ENCODE measurements around the gene FHL3. TPM values are rescaled to one million over a fixed set of nuclear protein-coding genes. Genes with fewer than 3 reads are reported as not detected.

Gene FHL3
- total RNA-seq, 1 donor from 2014 or later = 1.6 TPM

DNA sequence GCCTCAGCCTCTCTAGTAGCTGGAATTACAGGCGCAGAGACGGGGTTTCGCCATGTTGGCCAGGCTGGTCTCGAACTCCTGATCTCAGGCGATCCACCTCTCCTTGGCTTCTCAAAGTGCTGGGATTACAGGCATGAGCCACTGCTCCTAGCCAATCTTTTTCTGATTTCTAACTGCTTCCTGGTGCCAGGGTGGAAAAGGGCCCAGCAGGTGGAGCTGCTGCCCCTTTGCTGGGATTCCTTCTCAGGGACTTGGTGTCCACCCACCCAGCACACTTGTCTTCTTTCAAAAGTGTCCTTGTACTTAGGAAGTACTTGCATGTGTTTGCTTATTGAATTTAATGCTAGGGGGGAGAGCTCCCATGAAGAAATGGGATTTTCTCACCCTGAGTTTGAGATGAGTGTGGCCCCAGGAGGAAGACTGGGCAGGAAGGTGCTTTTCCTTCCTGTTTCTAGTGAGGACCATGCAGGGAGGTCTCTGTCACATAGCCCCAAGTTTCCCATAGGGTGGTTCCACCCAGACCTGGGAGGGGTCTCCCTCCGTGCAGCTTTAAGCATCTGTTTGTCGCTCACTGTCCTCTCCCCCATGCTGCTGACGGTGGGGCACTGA is 21.4 kb upstream of the FHL3 start:
- Mint-ChIP-seq H3K4me1 (peaks cover 39% of the 10 kb centered on the region), H3K27ac (no peak overlapping the region), H3K9me3 (no peaks in the 10 kb centered on the region), H3K4me3 (no peak overlapping the region), H3K27me3 (no peaks in the 10 kb centered on the region), H3K36me3 (ENCODE audit: low read depth) (peaks cover 37% of the 10 kb centered on the region)
- no peak for DNase-seq
- TF ChIP-seq, protein P1, sequence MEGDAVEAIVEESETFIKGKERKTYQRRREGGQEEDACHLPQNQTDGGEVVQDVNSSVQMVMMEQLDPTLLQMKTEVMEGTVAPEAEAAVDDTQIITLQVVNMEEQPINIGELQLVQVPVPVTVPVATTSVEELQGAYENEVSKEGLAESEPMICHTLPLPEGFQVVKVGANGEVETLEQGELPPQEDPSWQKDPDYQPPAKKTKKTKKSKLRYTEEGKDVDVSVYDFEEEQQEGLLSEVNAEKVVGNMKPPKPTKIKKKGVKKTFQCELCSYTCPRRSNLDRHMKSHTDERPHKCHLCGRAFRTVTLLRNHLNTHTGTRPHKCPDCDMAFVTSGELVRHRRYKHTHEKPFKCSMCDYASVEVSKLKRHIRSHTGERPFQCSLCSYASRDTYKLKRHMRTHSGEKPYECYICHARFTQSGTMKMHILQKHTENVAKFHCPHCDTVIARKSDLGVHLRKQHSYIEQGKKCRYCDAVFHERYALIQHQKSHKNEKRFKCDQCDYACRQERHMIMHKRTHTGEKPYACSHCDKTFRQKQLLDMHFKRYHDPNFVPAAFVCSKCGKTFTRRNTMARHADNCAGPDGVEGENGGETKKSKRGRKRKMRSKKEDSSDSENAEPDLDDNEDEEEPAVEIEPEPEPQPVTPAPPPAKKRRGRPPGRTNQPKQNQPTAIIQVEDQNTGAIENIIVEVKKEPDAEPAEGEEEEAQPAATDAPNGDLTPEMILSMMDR (IDR thresholded peaks at IDR 0.05) = no peak
- intact Hi-C loops (cut with micrococcal nuclease) = loop anchor here (1.0 to 5.0 kb wide), 5 partner anchors 46 to 808 kb away; no protein-coding TSS in a partner anchor
- ATAC-seq (ENCODE audit: low read depth) = no peak
- ChIA-PET CTCF (interaction anchor here (0.7 to 5.4 kb wide), 5 partner anchors 45 to 808 kb away, joined by 3 to 43 read pairs (median 9); no protein-coding TSS in a partner anchor), POLR2A (interaction anchor here (1.1 to 1.6 kb wide), 2 partner anchors 14 to 45 kb away, joined by 3 to 5 read pairs; partner anchors contain the start of gene UTP11)

DNA sequence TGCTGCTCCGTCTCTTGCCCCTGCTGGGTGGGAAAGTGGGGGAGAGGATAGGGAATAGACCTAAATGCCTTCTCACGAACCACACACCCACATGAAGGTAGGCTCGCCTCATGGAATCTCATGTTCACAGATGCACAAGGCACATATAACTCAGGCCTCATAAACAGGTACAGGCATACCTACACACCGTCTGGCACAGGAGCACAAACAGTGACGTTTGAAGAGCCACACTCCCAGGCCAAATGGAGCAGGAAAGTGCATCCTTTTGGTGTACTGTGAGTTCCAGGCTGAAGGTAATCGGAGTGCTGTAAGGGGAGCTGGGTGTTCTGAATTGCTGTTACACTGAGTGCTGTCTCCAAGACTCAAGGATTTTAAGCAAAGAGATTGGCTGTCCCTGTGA is 20.4 kb upstream of the FHL3 start:
- H3K27ac Mint-ChIP-seq = no peak overlapping the region
- no peak for ATAC-seq (ENCODE audit: low read depth)
- intact Hi-C loops (cut with micrococcal nuclease) = loop anchor here (1.0 to 5.0 kb wide), 5 partner anchors 47 to 809 kb away; no protein-coding TSS in a partner anchor
- peaks cover 46% of the 10 kb centered on the region for H3K36me3 Mint-ChIP-seq (ENCODE audit: low read depth)
- TF ChIP-seq, protein P1 (IDR thresholded peaks at IDR 0.05) = no peak
- no peaks in the 10 kb centered on the region for H3K27me3 Mint-ChIP-seq
- H3K4me3 Mint-ChIP-seq = no peak overlapping the region
- no peaks in the 10 kb centered on the region for H3K9me3 Mint-ChIP-seq
- ChIA-PET CTCF (interaction anchor here (1.0 to 5.4 kb wide), 3 partner anchors 46 to 809 kb away, joined by 3 to 43 read pairs (median 16); no protein-coding TSS in a partner anchor), POLR2A (no interaction called here)
- DNase-seq = no peak
- peaks cover 39% of the 10 kb centered on the region for H3K4me1 Mint-ChIP-seq

DNA sequence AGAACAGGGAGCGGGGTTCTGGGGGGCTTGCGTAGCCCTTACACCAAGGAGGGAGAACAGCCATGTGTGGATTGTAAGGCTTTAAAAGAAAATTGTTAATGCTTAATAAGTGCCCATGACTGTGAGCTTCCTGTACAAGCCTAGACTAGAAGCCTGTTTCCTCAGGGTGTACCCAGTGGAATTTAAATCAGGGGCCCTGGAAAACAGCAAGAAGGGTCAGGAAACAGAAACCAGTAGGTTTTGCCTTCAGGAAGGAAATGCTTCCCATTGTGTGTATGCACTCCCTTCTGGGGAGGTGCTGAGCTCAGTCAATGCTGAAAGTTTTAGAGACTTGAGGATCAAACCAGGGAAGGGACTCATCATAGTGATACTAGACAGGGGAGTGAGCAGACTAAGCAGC is 19.9 kb upstream of the FHL3 start:
- Mint-ChIP-seq H3K4me1 (peaks cover 35% of the 10 kb centered on the region), H3K27me3 (no peaks in the 10 kb centered on the region), H3K4me3 (no peak overlapping the region), H3K36me3 (ENCODE audit: low read depth) (peaks cover 50% of the 10 kb centered on the region), H3K9me3 (no peaks in the 10 kb centered on the region), H3K27ac (no peak overlapping the region)
- POLR2A ChIA-PET = interaction anchor here (0.5 kb wide), 1 partner anchor 1575 kb away, joined by 3 read pairs; no protein-coding TSS in a partner anchor
- ATAC-seq (ENCODE audit: low read depth) (no peak), DNase-seq (no peak)
- CTCF ChIA-PET = interaction anchor here (1.0 to 5.4 kb wide), 3 partner anchors 47 to 810 kb away, joined by 3 to 43 read pairs (median 16); no protein-coding TSS in a partner anchor
- intact Hi-C loops (cut with micrococcal nuclease) = loop anchor here (5.0 kb wide), 1 partner anchor 127 kb away; no protein-coding TSS in a partner anchor
- TF ChIP-seq, protein P1 (IDR thresholded peaks at IDR 0.05) = no peak

DNA sequence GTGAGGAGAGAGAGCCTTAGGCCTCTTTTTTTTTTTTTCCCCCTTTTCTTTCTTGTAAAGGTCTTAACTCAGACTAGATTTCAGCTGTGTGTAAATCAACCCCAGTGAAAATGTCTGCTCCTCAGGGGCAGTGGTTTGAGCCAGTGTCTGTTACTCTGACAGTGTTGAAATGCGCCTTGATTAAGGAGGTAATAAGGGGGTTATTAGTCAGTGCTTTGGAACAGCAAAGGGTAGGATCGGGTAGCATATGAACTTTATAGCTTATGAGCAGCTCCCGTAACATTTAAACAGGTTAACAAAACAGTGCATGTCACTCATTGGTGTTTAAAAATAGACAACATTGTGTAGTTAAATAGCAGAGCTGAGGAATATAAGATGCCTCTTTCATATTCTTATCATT is 17.5 kb upstream of the FHL3 start:
- DNase-seq (no peak), ATAC-seq (ENCODE audit: low read depth) (no peak)
- H3K9me3 Mint-ChIP-seq = no peaks in the 10 kb centered on the region
- ChIA-PET POLR2A (no interaction called here), CTCF (interaction anchor here (0.7 to 1.7 kb wide), 4 partner anchors 49 to 812 kb away, joined by 3 to 5 read pairs (median 3); no protein-coding TSS in a partner anchor)
- TF ChIP-seq, protein P1 (IDR thresholded peaks at IDR 0.05) = no peak
- no peaks in the 10 kb centered on the region for H3K27me3 Mint-ChIP-seq
- no peak overlapping the region for H3K4me3 Mint-ChIP-seq
- H3K27ac Mint-ChIP-seq = no peak overlapping the region
- H3K4me1 Mint-ChIP-seq = peaks cover 12% of the 10 kb centered on the region
- intact Hi-C loops (cut with micrococcal nuclease) = no loop called here
- H3K36me3 Mint-ChIP-seq (ENCODE audit: low read depth) = peaks cover 72% of the 10 kb centered on the region

DNA sequence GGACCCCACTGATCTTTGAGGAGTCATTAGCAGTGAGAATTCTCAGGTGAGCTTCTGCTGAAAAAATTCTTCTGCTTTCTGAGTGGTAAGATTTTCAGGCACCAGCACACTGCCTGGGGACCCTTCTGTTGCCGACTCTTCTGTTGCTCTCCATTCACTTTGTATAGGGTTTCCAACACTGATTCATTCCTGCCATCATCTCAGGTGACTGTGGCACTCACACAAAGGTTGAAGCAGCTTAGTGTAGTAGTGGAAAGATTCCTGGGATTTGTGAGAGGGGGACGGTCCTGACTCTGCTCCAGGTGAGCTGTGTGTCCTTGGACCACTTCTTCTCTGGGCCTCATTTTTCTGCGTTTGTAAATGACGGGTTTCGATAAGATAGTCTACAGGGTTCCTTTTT is 16.7 kb upstream of the FHL3 start:
- TF ChIP-seq, protein P1 (IDR thresholded peaks at IDR 0.05) = no peak
- POLR2A ChIA-PET = no interaction called here
- H3K36me3 Mint-ChIP-seq (ENCODE audit: low read depth) = peaks cover 79% of the 10 kb centered on the region
- DNase-seq = no peak
- ATAC-seq (ENCODE audit: low read depth) = no peak
- CTCF ChIA-PET = interaction anchor here (0.6 to 1.7 kb wide), 3 partner anchors 50 to 456 kb away, joined by 3 to 5 read pairs (median 4); no protein-coding TSS in a partner anchor
- H3K27me3 Mint-ChIP-seq = no peaks in the 10 kb centered on the region
- intact Hi-C loops (cut with micrococcal nuclease) = no loop called here
- no peak overlapping the region for H3K4me3 Mint-ChIP-seq
- no peaks in the 10 kb centered on the region for H3K9me3 Mint-ChIP-seq
- no peak overlapping the region for H3K27ac Mint-ChIP-seq
- H3K4me1 Mint-ChIP-seq = peaks cover 4% of the 10 kb centered on the region
